ENCODE measurements around the gene GCA.

GCA gene

DNA sequence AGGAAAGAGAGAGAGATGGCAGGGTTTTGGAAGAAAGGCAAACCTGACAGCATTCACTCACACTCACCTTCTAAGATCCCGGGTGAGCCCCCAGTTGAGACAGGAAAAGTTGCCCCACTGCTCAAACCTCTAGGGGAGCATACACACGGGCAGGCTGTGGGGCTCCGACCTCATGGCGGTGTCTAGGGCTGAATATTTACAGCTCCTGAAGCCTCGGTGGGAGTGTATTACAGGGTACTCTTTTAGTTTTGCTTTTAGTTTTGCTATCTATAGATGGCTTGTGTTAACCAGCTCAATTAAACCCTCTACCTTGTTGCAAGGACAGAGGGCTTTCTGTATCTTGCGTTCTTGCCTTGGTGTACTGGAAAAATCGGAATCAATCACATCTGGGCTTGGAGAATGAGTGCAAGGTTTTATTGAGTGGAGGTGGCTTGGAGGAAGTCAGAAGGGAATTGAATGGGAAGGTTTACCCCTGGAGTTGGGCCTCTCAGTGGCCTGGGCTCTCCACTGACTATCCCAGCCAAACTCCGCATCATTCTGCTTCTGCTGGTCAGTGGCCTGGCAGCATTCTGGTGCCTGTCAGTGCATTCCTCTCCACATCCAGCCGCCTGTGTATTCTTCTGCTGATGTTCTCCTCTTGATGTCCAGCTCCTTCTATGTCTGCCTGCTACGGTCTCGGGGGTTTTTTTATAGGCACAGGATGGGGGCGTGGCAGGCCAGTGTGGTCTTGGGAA, 15.3 kb upstream of the GCA start:
- DNase-seq: no peak

DNA sequence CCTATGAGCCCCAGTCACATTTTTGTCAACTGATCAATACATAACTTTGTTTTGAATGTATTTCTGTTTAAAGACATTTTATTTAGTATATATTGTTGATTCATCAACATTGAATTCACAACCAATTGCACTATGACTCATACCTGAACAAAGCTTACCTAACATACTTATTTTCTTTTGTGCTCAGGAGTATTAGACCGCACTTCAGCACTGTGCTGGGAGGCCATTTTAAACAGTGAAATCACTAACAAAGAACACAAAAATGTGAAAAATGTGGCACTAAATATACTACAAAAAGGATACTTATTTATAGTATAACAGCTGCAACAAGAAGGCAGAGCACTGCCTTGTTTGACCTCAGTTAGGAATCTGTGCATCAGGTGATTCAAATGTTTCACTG, 13.1 kb upstream of the GCA start:
- no peak for DNase-seq

DNA sequence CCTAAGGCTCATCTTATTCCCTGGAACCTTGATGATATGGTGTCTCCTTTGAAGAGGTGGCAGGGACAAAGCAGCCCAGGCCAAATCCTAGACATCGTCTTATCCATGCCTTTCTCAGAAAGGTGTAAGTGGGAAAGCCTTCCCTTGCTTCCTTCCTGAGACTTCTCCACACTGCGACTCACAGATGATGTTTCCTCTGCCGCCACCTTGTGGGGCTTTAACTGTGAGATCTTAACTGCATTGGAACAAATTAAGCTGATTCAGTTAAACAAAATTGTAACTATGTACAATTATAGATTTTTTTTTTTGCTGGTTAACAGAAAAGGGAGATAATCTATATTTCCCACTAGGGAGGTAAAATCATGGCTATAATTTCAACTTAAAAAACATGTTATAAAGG, 10.0 kb upstream of the GCA start:
- DNase-seq: peak; percentile 6

DNA sequence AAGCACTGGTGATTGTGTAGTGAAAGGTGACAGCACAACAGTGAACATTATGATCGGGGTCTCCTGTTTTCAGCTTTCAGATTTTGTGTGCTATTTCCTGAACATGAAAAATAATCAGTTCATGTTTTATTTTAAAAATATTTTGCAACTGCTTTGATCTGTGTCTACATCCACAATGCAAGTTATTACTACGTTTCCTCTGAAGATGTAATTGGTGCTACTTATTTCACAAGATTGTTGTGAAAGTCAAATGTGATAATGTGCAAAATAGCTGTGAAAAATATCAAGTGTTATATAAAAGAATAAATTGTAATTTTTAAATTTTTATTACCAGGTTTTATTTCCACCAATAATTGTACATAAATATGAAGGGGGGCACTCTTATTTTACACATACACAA, 6.1 kb upstream of the GCA start:
- no peak for DNase-seq

DNA sequence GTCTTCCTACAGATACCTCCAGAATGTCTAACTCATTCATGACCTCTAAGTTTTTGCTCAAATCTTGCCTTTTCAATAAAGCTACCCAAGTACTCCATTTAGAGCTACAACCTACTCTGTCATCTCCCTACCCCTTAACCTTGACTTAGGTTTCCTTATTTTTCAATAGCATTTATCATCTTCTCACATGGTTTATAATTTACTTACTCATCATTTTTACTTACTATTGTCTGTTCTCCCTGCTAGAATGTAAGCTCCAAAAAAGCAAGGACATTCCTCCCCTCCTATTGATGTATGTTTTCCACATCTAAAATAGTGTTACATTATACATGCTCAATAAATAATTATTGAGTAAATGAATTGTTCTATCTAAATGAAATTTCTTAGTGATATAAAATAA, 3.1 kb upstream of the GCA start:
- no peak for DNase-seq

DNA sequence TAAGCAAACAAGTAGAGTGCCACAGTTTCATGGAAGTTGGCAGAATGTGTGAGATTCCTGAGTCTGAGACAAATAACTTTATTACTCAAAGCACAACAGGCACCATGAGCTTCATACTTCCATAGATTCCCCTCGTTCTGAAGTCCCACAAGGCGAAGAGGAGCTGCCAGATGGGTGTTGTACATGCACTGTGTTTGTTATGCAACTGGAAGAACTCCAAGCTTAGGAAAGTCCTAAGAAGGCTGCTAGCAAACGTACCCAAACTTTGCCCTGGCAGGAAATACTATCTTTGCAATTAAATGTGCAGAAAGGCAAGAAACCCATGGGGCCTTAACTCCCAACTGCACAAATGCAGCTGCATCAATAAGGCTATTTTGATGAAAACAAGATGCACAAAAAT, 1.6 kb upstream of the GCA start:
- DNase-seq: no peak

DNA sequence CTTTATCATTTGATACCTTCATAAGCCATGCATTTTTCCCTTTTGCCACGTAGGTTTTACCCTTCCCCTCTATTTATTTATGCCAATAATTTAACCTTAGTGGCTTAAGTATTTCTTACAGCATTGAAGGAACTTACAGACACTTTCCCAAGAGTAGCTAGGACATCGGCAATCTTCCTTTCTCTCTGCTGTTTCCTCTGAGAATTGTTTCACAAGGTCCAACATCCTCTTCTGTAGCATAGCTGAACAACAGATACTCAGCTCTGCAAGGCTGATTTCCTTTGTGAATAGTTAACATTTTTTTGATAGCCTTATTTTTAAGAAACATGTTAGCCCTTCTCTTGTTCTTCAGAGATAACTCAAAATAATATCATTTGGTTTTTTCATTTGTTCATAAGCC, 1.1 kb upstream of the GCA start:
- DNase-seq: no peak

DNA sequence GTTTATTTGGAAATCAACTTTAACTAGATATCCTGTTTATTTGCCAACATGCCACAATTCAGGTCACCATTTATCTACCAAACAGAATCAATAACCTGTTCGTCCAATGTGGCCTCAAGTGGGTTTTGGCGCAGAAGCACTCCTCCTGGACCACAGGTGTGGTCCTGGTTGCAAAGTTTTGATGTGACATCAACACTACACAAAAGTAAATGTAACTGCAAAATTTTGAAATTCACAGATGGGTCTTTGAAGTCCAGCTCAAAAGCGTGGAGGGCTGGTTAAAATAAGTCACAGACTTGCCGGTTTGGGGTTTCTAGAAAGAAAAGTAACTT, 474 bp upstream of the GCA start:
- no peak for DNase-seq

DNA sequence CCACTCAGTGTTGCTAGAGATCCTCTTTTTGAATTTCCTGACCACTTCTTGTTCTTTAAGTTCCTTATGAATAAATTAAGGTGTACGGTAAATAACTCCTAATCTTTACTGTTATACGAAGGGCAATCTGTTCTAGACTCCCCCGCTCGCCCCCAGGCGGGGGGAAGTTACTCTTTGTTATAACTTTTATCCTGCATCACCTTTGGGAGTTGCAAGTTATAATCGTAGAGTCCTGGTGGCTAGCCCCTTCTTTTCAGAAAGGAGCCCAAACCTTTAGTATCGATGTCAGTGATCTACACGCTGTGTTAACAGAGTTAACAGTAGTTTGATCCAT, 652 bp downstream of the GCA start:
- no peak for DNase-seq

DNA sequence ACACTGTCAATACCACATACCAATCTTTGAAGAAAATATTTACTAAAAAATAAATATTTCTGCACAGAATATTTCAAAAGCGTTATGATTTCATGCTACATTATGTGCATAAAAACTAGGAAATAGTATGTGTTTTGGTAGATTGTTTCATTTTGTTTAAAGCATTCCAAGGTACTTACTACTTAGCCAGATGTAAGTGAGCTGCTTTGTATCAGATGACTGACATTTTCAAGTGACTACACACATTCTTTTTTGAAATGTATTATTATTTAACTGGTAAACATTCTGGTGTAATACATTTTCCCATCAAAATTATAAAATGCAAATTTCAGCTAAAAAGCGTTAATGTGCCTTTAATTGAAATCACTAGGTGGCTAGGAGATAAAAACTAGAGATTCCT, 21.5 kb downstream of the GCA start:
- no peak for DNase-seq

DNA sequence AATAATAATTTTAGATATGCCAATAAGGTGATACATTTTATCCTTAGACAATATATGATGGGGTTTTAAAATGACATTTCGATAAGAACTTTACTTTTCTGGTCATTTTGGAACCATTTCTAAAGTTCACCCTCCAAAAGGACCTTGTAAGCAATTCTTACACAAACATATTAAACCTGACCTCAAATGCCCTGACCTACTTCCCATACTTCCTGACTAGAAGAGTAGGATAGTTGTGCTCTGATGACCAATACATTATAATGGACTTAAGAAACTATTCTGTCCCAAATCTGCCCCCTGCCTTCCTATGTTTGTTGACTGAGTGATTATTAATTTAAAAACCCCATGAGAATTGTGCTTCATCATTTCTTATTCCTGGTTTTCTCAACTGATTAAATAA, 24.6 kb downstream of the GCA start:
- DNase-seq: no peak

DNA sequence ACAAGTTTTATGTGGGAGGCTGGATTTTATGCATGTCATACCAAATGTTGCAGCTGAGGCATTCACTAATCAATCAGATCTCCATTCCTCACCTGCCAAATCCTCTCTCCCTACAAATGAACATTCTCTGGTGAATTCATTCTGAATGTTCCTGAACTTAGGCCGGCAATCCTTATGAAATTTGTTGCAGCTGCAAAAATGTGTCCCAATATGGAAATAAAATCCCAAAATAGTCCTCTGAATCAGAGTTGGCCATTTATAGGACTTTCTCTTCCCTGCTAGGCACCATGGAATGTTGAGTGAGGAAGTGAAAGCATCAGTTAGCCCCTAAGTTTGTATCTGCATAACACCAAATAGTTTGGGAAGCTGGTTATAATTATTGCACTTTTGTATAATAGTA, 25.6 kb downstream of the GCA start:
- no peak for DNase-seq

DNA sequence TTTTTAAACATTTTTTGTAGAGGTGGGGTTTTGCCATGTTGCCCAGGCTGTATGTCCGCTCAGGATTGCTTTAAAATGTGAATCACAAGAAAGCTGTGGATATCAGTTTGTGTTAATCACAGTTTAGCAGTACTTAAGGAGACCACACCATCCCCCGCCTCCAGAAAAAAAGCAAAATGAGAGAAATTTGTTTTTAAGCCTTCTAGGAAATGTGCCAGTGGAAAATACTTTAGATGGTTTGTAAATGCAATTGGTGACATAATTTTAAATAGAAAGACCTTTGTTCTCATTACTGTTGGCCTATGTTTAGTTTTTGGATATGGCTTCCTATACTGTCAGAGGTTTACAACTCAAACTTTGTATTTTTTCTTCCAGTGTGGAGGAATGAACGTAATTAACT, 27.0 kb downstream of the GCA start:
- no peak for DNase-seq

DNA sequence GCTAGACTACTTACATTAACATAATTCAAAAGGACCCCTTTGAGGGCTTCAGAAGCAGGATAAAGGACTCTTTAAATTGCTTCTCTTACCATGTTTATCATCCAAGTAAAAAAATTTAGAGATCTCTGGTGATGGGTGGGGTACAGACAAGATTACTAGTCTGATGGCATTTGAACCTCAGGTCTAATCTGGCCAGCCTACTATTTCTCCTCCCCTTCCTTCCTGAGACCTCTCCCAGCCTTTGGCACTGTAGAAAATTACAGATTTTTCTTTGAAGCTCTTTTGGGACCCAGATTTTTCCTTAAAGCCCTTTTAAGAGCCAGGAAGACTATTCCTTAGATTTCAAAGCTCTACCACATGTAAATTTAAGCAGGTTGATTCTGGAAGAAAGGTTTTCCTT, 28.9 kb downstream of the GCA start:
- DNase-seq: no peak

DNA sequence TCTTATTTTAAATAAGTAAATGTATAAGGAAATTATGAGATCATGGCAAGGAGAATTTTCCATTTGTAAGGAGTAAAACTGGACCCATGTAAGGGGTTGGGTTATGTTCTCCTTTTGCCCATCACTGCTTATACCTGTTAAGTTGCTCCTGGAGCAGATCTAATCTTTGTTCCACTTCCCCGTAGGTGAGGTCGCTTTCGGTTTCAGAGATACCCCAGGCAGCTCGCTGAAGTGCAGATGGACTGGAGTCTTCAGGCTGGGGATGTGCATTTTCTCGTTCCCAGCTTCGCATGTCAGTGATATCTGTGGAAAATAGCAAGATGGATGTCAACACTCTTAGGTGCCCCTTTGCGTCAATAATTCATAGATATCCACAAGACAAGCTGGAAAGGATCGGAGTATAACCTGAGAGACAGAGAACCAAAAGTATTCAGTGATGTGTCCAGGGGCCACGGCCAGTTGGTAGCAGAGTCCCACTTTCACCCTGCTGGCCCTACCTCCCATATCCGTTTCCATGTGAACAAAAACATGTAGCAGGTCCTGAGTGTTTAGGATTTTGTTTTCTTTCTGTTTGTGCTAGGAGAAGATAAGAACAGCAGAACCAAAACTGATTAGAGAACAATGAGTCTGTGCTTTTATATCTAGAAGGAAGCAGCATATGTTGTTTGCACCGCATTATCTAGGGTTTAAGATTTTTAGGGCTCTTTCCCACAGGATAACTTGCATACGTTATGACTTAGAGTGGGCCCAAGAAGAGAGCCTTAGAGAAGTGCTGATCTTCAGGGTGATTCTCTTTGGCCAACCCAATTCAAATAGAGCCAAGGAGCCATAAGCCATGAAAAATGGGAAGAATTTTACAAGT, 36.0 kb downstream of the GCA start:
- DNase-seq: no peak

DNA sequence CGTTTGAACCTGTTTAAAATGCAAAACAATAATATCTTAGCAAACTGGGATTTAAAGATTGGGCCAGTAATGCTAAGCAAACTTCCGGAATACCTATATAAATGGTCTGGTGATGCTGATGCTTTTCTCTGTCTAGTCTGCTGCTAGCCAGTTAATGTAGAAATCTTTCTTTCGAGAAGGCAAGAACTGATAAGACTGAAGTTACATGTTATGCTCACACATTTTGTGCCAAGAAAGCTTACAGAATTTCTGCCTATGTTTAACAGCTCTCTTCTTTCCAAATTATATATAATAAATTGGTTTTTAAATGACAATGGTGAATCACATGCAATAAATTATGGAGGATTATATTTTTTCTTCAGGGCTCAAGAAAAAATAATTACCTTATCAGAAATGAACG, 37.9 kb downstream of the GCA start:
- no peak for DNase-seq

DNA sequence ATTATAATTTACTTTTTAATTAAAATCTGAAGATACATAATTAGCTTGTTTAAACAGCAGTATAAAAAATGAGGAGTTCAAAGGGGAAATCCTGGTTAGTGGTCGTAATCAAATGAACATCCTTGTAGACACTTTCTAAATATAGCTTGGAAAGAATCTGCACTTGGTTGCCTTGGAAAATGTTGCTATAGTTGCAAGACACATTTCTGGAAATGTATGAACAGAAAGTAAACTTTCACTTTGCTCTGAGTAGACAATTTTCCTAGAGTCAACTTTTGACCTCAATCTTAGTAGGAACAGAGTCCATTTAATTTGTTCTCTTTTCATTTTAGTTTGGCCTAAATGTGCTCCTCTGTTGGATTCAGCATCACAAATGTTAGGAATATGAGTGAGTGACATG, 38.3 kb downstream of the GCA start:
- no peak for DNase-seq

DNA sequence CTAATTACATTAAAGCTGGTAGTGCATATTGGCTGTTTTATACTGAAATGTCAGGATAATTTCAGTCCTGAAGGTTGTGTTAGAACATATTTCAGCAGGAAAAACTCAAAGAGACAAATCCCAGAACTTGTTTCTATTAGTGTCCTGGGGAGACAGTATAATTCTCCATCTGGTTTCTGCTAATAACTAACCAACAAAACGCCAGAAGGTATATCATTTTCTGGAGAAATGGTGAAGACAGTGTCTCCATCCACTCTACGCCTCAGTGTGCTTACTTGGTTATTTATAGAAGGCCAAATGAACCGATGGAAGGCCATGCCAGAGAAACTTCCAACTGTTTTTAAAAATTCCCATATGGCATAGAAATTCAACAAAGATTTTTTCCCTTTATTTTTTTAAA, 41.6 kb downstream of the GCA start:
- DNase-seq: no peak

DNA sequence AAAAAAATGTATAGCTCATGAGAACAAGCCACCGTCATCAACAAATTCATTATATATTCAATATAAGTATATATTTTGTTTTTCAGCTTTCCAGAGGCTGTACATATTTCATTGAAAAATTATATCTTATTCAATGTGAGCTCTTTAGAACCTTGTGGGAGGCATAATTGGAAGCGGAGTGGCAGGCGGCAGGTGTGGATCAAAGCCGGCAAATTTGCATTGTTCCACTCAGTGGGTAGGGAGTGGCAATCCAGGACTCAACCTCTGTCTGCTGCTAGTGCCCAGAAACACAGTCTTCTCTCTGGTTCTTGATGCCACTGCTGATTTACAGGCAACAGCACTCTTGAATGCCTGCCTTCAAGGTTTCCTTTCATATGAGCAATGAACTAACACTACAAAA, 46.9 kb downstream of the GCA start:
- DNase-seq: peak; percentile 17

DNA sequence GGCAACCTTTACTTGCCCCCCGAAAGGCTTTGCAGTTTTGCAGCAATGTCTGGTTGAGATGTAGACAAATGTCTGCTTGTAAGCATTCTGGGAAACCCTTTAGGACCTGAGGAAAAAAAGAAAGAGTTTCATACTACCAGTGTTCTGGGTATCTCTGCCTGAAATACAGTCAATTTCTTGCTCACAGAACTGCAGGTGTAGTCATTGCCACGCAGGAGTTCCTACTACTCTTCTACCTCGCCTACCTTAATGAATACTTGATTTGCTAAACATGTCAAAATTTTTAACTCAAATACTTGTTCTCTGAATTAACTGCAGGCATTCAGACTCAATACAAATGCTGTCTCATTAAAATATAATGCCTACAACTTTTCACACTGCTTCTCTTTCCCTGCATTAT, 56.4 kb downstream of the GCA start:
- no peak for DNase-seq

DNA sequence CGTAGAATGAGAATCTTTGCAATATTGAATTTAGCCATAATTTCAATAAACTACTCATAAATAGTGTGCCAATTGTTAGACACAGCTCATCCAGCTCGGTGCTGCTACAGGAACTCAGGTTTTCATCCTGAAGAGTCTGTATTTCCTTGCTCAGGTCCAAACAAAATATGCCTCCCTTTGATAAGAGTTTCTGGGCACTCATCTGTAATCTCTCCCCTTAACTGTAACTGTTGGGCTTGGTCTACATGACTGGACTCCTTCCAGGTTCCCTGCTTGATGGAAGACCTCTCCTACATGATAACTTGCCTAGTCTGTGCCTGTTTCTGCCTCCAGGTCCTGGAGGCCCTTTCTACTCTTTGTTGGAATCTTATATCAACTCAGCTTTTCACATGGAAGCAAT, 57.9 kb downstream of the GCA start:
- DNase-seq: no peak

DNA sequence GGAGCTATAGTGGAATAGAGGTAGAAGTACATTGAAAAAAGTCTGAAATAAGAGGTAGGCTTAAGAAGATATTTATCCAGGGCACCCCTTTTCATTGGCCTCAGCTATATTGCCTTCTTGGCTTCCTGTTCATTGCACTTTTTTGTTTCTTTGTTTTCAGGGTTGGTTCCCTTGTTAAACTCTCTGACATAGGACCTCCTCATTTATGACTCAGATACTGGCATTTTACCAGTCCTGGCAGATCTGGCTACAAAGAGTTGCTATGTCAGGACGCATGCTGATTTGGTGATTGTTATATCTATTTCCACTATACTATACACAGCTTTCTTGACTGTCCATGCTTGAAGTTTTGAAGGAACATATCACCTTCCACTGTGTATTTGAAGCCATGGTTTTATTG, 60.0 kb downstream of the GCA start:
- DNase-seq: no peak

Data from NCI-H345 (cell line).